GM19397 (cell line): ENCODE data around the gene SACS.
"Not testable (repeated sequence)": the region's sequence is repeated elsewhere in the genome, so short reads cannot be mapped to it uniquely, and the experiment has no call there.

Source experiments
- ATAC-seq: cut with Tn5 transposase; IDR thresholded peaks from one replicate; pipeline ENCODE4 v1.9.1; 2021; ENCODE audit warnings: mild to moderate bottlenecking, moderate library complexity; ENCODE audit not compliant: unreplicated experiment

The SACS gene

GRCh38 chr13:23320926-23321534 is 112.5 kb downstream of the SACS start:
- peak; percentile 21 for ATAC-seq

DNA sequence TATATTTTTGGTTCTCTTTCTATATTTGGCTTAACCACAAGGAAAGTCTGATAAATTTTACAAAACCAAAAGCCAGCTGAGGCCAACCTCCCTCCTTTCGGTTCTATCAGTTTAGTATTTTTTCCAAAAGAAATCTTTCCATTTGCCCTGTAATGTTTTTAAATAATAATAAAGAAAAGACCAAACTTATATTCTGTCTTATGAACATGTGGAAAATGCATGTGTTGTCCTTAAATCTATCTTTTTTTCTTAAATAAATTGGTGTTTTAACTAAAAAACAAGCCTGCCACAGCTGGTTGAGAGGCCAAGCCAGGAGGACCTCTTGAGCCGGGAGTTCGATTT is 113.6 kb downstream of the SACS start:
- no peak for ATAC-seq

DNA sequence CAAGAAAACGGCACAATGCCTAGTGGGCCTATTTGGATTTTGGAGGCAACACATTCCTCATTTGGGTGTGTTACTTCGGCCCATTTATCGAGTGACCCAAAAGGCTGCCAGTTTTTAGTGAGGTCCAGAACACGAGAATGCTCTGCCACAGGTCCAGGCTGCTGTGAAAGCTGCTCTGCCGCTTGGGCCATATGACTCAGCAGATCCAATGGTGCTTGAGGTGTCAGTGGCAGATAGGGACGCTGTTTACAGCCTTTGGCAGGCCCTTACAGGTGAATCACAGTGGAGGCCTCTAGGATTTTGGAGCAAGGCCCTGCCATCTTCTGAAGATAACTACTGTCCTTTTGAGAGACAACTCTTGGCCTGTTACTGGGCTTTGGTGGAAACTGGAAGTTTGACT is 118.7 kb downstream of the SACS start:
- not testable (repeated sequence) for ATAC-seq

DNA sequence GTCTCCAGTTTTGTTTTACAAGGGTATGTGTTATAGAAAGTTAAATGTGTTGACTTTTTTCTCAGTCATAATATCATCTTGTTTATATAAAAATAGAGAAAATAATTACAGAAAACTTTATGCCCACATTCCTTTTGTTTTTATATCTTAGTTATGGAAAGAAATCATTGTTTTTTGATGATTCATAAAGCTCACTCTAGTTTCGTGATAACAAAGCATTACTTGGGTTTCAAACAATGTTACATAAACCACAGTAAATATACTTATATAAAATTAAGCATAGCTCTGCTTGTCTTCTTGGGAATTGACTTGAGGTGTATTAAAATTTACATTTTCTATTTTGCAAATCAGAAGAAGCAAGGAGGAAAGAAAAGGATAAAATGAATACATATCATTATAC is 140.9 kb downstream of the SACS start:
- ATAC-seq = no peak

GRCh38 chr13:23289917-23290357 is 143.6 kb downstream of the SACS start:
- ATAC-seq = no peak

DNA sequence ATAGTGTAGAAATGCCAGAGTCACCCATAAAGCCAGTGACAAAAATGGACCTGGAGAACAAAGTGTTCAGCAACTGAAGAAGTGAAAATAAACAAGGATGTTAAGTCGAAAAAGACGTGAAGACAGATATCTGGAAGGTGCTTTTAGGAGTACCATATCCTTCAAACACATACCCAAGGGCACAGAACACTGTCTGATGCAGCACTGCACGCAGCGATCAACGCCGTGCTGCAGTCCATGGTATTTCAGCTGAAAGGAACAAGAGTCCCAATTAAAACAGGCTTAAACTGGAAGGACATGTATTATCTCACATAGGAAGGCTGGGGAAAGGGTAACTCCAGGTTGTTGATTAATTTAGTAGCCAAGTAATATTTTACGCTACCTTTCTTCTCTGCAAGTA is 144.5 kb downstream of the SACS start:
- no peak for ATAC-seq

DNA sequence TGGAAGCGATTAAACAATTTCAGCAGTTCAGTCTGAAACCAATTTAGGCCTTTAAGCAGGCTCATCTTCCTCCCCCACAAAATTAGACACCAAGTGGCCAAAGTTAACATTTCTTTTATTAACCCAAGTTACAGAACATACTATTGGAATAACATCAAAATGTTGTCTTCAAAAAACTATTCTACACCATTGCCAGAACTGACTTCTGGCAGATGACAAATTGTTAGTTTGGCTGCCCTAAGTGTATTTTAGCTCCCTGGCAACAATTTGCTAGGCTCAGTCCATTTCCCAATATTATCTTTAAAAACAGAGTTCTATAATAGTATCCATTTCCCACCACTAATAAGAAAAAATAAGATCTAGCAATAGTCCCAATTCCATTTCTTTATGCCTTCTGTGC is 144.9 kb downstream of the SACS start:
- ATAC-seq = no peak

DNA sequence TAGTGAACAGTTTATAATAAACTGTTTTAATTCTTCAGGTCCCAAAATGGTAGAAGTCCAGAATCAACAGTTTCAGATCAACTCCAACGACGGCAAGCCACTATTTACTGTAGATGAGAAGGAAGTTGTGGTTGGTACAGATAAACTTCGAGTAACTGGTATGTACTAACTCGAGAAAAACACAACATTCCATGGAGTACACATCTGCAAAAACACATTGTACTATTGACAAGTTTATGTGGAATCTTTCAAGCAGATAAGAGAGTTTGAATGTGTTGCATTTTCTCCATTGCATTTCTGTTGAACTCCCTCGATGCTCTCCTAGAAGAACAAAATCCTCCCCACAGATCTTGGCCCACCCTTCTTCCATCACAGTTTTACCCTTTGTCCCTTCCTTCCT is 154.2 kb downstream of the SACS start:
- ATAC-seq = no peak
